Measurements from ENCODE around the gene DGKI.

- TF ChIP-seq CTCF (IDR thresholded peaks at IDR 0.05; ENCODE audit: low read depth, low read length, poor library complexity, severe bottlenecking) (no peak), EZH2phosphoT487 (IDR thresholded peaks at IDR 0.05; ENCODE audit: borderline replicate concordance, low read length) (no peak)
Measured at GRCh38 chr7:137798073-137798763, 48.6 kb downstream of the DGKI start.
